Measurements from ENCODE around the gene BANF1. TPM values are rescaled to one million over a fixed set of nuclear protein-coding genes. Genes with fewer than 3 reads are reported as not detected.

BANF1 gene
- total RNA-seq, 1 experiment from 2014 or later, result 269 TPM

- no peak for TF ChIP-seq AR (CRISPR knock-in tag; IDR thresholded peaks at IDR 0.05)
- TF ChIP-seq ZNF232 (CRISPR knock-in tag; IDR thresholded peaks at IDR 0.05), result no peak
- no peak for TF ChIP-seq ETV6 (CRISPR knock-in tag; IDR thresholded peaks at IDR 0.05)
- TF ChIP-seq TP53 (CRISPR knock-in tag; IDR thresholded peaks at IDR 0.05), result no peak
- no peak for TF ChIP-seq ERG (CRISPR knock-in tag; IDR thresholded peaks at IDR 0.05)
- TF ChIP-seq IRF2 (CRISPR knock-in tag; IDR thresholded peaks at IDR 0.05; ENCODE audit: borderline replicate concordance, low read depth), result no peak
- TF ChIP-seq ZNF121 (CRISPR knock-in tag; IDR thresholded peaks at IDR 0.05), result no peak
- no peak for TF ChIP-seq USF1 (CRISPR knock-in tag; IDR thresholded peaks at IDR 0.05)
- no peak for TF ChIP-seq ZNF138 (CRISPR knock-in tag; conservative IDR thresholded peaks at IDR 0.05)
- TF ChIP-seq ZNF416 (CRISPR knock-in tag; IDR thresholded peaks at IDR 0.05), result no peak
- no peak for TF ChIP-seq ZBTB21 (CRISPR knock-in tag; IDR thresholded peaks at IDR 0.05; ENCODE audit: borderline replicate concordance)
- no peak for TF ChIP-seq E2F4 (CRISPR knock-in tag; IDR thresholded peaks at IDR 0.05; ENCODE audit: borderline replicate concordance, low read depth)
- no peak for TF ChIP-seq ZNF671 (CRISPR knock-in tag; IDR thresholded peaks at IDR 0.05)
- TF ChIP-seq JAZF1 (CRISPR knock-in tag; IDR thresholded peaks at IDR 0.05), result no peak
- no peak for TF ChIP-seq ELF4 (CRISPR knock-in tag; IDR thresholded peaks at IDR 0.05; ENCODE audit: low read depth)
- no peak for TF ChIP-seq AFF4 (CRISPR knock-in tag; IDR thresholded peaks at IDR 0.05; ENCODE audit: borderline replicate concordance)
- TF ChIP-seq CTCF (IDR thresholded peaks at IDR 0.05), result no peak
- TF ChIP-seq ATF6 (CRISPR knock-in tag; IDR thresholded peaks at IDR 0.05), result no peak
- no peak for TF ChIP-seq ZMAT4 (CRISPR knock-in tag; IDR thresholded peaks at IDR 0.05)
- Mint-ChIP-seq H3K9me3 (no peaks in the 10 kb centered on the region), H3K4me1 (peaks cover 42% of the 10 kb centered on the region), H3K27ac (no peak overlapping the region), H3K4me3 (peak overlapping the region; percentile 84), H3K27me3 (ENCODE audit: low read depth) (no peaks in the 10 kb centered on the region), H3K36me3 (peaks cover 24% of the 10 kb centered on the region)
- no peak for ATAC-seq
- POLR2A ChIA-PET, result no interaction called here
- DNase-seq (ENCODE audit: low spot score), result no peak
- CTCF ChIA-PET, result interaction anchor here (1.3 kb wide), 1 partner anchor 25 kb away, joined by 6 read pairs; no protein-coding TSS in a partner anchor
Measured at GRCh38 chr11:66047541-66048365, 45.5 kb downstream of the BANF1 start.
